ENCODE measurements around the gene GPX1.

DNA sequence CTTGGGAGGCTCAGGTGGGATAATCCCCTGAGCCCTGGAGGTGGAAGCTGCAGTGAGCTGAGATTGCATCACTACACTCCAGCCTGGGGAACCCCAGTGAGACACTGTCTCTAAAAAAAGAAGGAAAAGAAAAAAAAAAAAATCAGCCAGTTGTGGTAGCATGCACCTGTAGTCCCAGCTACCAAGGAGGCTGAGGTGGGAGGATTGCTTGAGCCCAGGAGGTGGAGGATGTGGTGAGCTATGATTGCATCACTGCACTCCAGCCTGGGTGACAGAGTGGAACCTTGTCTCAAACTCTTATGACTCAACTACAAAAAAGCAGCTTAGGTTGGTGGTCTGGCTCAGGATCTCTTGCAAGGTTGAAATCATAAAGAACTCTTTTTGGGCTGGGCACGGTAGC is 19.3 kb upstream of the GPX1 start:
- TF ChIP-seq, protein P1, sequence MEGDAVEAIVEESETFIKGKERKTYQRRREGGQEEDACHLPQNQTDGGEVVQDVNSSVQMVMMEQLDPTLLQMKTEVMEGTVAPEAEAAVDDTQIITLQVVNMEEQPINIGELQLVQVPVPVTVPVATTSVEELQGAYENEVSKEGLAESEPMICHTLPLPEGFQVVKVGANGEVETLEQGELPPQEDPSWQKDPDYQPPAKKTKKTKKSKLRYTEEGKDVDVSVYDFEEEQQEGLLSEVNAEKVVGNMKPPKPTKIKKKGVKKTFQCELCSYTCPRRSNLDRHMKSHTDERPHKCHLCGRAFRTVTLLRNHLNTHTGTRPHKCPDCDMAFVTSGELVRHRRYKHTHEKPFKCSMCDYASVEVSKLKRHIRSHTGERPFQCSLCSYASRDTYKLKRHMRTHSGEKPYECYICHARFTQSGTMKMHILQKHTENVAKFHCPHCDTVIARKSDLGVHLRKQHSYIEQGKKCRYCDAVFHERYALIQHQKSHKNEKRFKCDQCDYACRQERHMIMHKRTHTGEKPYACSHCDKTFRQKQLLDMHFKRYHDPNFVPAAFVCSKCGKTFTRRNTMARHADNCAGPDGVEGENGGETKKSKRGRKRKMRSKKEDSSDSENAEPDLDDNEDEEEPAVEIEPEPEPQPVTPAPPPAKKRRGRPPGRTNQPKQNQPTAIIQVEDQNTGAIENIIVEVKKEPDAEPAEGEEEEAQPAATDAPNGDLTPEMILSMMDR (conservative IDR thresholded peaks at IDR 0.05; ENCODE audit: low read depth, low read length), result no peak
- no peak for TF ChIP-seq EZH2 (IDR thresholded peaks at IDR 0.05; ENCODE audit: borderline replicate concordance, low read depth, low read length, poor library complexity, severe bottlenecking)
